ENCODE results near the gene EHD3. TPM values are rescaled to one million over a fixed set of nuclear protein-coding genes. Genes with fewer than 3 reads are reported as not detected.

EHD3 gene
- total and polyA plus RNA-seq, 2 of the 13 experiments (the other 11 are each of a cell fraction or from before 2014, with no cell fraction given), result 0.20 to 0.69 TPM

DNA sequence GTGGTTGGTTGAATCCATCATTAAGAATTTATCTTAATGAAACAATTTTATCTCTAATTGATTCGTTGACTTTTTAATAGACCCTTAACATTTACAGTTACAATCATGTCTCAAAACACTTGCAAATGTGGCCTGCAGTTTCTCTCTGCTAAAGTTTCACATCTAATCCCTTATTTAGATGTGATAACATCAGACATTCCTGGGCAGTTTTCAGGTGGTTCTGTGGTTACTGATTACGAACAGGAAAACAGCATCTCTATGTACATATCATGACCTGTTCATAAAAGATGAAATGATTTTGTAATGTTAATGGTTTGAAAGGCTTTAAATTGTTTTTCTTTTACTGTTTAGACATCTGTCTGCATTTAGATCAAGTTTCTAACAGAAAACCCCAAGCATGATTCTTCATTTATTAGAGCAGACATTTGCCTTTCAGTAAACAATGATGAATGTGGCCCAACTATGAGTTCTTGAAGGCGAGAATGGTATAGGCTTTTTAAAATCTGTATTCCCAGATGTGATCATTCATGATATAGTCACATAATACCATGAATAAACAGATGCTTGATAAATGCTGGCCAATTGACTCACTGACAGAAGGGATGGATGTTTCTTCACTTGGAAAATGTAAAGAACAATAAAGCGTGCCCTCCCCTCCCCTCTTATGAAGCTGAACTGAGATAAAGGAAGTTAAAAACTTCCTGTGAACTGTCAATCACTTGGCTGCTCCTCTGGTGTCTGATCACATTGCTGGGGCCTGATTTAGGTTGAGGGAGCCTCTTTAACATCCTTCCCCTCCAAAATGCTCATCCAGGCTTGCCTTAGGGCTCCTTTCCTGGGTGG, 20.1 kb upstream of the EHD3 start:
- no peaks in the 10 kb centered on the region for H3K9me3 ChIP-seq (ENCODE audit: low read length)
- WGBS (ENCODE audit: low lambda C conversion rate), result 0% methylated on average over 4 of the region's 4 CpGs
- intact Hi-C loops (cut with micrococcal nuclease; ENCODE audit: unreplicated experiment), result no loop called here
- FAIRE-seq, result no peak
- no peaks in the 10 kb centered on the region for H3K79me2 ChIP-seq (ENCODE audit: insufficient read depth, low read length)
- ATAC-seq, result no peak
- TF ChIP-seq, protein P1, sequence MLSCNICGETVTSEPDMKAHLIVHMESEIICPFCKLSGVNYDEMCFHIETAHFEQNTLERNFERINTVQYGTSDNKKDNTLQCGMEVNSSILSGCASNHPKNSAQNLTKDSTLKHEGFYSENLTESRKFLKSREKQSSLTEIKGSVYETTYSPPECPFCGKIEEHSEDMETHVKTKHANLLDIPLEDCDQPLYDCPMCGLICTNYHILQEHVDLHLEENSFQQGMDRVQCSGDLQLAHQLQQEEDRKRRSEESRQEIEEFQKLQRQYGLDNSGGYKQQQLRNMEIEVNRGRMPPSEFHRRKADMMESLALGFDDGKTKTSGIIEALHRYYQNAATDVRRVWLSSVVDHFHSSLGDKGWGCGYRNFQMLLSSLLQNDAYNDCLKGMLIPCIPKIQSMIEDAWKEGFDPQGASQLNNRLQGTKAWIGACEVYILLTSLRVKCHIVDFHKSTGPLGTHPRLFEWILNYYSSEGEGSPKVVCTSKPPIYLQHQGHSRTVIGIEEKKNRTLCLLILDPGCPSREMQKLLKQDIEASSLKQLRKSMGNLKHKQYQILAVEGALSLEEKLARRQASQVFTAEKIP (CRISPR knock-in tag; IDR thresholded peaks at IDR 0.05; ENCODE audit: borderline replicate concordance), result no peak
- no peak for TF ChIP-seq MIER2 (CRISPR knock-in tag; IDR thresholded peaks at IDR 0.05)
- no peak for DNase-seq (ENCODE audit: low spot score)
- ChIA-PET POLR2A (no interaction called here), CTCF (ENCODE audit: low intra/inter-chr PET ratio, low total read pairs) (no interaction called here)
- in situ Hi-C loops (cut with HindIII; ENCODE audit: extremely low pct_ligation_motif_present, low pct_unique_long_range_greater_than_20kb), result no loop called here
- H4K20me1 ChIP-seq (ENCODE audit: insufficient read depth, low read length), result no peaks in the 10 kb centered on the region
- H3K27ac ChIP-seq (ENCODE audit: extremely low read length, insufficient read depth, low read length), result no peak overlapping the region
- H3K27me3 ChIP-seq (ENCODE audit: control insufficient read depth in 1 of 2, insufficient read depth in 2 of 2, low read length in 2 of 2), result peaks cover 0 to 8% of the 10 kb centered on the region in 2 experiments; a peak in 1 of 5 replicates
- H3K9ac ChIP-seq (ENCODE audit: insufficient read depth, low read depth, low read length), result no peak overlapping the region
- no peak overlapping the region for H2AFZ ChIP-seq (ENCODE audit: low read length)
- no peak overlapping the region for H3K4me3 ChIP-seq (replicated peaks in 1 of 3; ENCODE audit: insufficient read depth in 1 of 3, low read depth in 2 of 3, low read length in 3 of 3)
- BruUV-seq (replicated peaks), result no TSS peak
- H3K36me3 ChIP-seq (replicated peaks in 1 of 2; ENCODE audit: control insufficient read depth in 1 of 2, insufficient read depth in 2 of 2, low read length in 2 of 2), result no peaks in the 10 kb centered on the region
- no peak overlapping the region for H3K4me2 ChIP-seq (ENCODE audit: low read depth, low read length)
- H3K4me1 ChIP-seq (ENCODE audit: insufficient read depth, low read length), result no peaks in the 10 kb centered on the region

DNA sequence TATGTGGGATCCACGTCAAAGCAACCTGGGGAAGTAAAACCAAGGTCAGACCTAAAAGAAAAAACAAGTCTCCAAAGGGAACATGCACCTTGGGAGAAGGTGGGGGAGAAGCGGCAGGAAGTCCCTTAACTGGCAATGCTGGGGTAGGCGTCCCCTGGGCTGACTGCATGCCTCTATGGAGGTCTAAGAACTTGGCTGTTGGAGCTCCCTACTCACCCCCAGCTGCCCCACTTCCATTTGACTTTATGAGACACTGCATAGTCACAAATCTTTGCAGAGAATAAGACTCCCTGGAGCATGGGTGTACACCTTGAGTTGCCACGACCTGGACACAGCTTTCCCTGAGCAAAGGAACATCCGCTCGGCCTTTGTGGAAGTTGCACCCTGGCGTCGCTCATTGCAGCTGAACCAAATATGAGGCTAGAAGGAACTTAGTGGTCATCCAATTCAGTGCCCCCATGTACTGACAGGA, 19.5 kb upstream of the EHD3 start:
- Histone ChIP-seq H3K9ac (ENCODE audit: insufficient read depth, low read depth, low read length) (no peak overlapping the region), H3K4me1 (ENCODE audit: insufficient read depth, low read length) (no peaks in the 10 kb centered on the region), H3K36me3 (replicated peaks in 1 of 2; ENCODE audit: control insufficient read depth in 1 of 2, insufficient read depth in 2 of 2, low read length in 2 of 2) (no peaks in the 10 kb centered on the region), H3K27me3 (ENCODE audit: control insufficient read depth in 1 of 2, insufficient read depth in 2 of 2, low read length in 2 of 2) (peaks cover 0 to 13% of the 10 kb centered on the region in 2 experiments; a peak in 2 of 5 replicates), H2AFZ (ENCODE audit: low read length) (no peak overlapping the region), H3K4me2 (ENCODE audit: low read depth, low read length) (no peak overlapping the region), H3K9me3 (ENCODE audit: low read length) (no peaks in the 10 kb centered on the region), H3K4me3 (replicated peaks in 1 of 3; ENCODE audit: insufficient read depth in 1 of 3, low read depth in 2 of 3, low read length in 3 of 3) (no peak overlapping the region), H4K20me1 (ENCODE audit: insufficient read depth, low read length) (no peaks in the 10 kb centered on the region), H3K27ac (ENCODE audit: extremely low read length, insufficient read depth, low read length) (no peak overlapping the region), H3K79me2 (ENCODE audit: insufficient read depth, low read length) (no peaks in the 10 kb centered on the region)
- BruUV-seq (replicated peaks), result no TSS peak
- ChIA-PET CTCF (ENCODE audit: low intra/inter-chr PET ratio, low total read pairs) (no interaction called here), POLR2A (no interaction called here)
- DNase-seq (ENCODE audit: low spot score) (no peak), ATAC-seq (no peak), FAIRE-seq (no peak)
- 20% methylated on average over 4 of the region's 8 CpGs for WGBS (ENCODE audit: low lambda C conversion rate)
- TF ChIP-seq ZFP41 (CRISPR knock-in tag; IDR thresholded peaks at IDR 0.05; ENCODE audit: borderline replicate concordance) (no peak), ZNF331 (CRISPR knock-in tag; IDR thresholded peaks at IDR 0.05) (no peak), ZFP62 (CRISPR knock-in tag; IDR thresholded peaks at IDR 0.05) (no peak), ARNTL (CRISPR knock-in tag; IDR thresholded peaks at IDR 0.05) (no peak), ZNF546 (CRISPR knock-in tag; conservative IDR thresholded peaks at IDR 0.05) (no peak), JUNB (CRISPR knock-in tag; IDR thresholded peaks at IDR 0.05; ENCODE audit: borderline replicate concordance) (no peak)
- TF ChIP-seq, protein P2, sequence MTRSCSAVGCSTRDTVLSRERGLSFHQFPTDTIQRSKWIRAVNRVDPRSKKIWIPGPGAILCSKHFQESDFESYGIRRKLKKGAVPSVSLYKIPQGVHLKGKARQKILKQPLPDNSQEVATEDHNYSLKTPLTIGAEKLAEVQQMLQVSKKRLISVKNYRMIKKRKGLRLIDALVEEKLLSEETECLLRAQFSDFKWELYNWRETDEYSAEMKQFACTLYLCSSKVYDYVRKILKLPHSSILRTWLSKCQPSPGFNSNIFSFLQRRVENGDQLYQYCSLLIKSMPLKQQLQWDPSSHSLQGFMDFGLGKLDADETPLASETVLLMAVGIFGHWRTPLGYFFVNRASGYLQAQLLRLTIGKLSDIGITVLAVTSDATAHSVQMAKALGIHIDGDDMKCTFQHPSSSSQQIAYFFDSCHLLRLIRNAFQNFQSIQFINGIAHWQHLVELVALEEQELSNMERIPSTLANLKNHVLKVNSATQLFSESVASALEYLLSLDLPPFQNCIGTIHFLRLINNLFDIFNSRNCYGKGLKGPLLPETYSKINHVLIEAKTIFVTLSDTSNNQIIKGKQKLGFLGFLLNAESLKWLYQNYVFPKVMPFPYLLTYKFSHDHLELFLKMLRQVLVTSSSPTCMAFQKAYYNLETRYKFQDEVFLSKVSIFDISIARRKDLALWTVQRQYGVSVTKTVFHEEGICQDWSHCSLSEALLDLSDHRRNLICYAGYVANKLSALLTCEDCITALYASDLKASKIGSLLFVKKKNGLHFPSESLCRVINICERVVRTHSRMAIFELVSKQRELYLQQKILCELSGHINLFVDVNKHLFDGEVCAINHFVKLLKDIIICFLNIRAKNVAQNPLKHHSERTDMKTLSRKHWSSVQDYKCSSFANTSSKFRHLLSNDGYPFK (CRISPR knock-in tag; IDR thresholded peaks at IDR 0.05; ENCODE audit: borderline replicate concordance), result no peak
- in situ Hi-C loops (cut with HindIII; ENCODE audit: extremely low pct_ligation_motif_present, low pct_unique_long_range_greater_than_20kb) (no loop called here), intact Hi-C loops (cut with micrococcal nuclease; ENCODE audit: unreplicated experiment) (no loop called here)

All from HepG2 (cell line).